HG03108 (cell line): Measurements from ENCODE around the gene RGS13.
"Not testable (repeated sequence)": the region's sequence is repeated elsewhere in the genome, so short reads cannot be mapped to it uniquely, and the experiment has no call there.

ENCODE experiments used
- ATAC-seq: cut with Tn5 transposase; IDR thresholded peaks from one replicate; pipeline ENCODE4 v1.9.1; 2021; ENCODE audit warnings: moderate library complexity; ENCODE audit not compliant: unreplicated experiment

Gene RGS13

GRCh38 chr1:192669174-192669573 lies 33.2 kb downstream of the RGS13 start:
- no peak for ATAC-seq

DNA sequence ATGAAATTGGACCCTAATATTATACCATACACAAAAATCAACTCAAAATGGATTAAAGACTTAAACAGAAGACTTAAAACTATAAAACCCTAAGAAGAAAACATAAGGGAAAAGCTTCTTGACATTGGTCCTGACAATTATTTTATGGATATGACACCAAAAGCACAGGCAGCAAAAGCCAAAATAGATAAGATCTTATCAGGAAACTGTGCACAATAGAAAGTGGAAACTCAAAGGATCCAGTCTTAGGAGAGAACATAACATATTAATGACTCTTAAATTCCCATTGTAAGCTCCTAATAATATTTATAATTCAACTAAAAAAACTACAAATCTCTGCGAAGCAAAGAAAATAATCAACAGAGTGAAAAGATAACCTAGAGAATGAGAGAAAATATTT lies 39.8 kb downstream of the RGS13 start:
- no peak for ATAC-seq

GRCh38 chr1:192678099-192678498 lies 42.2 kb downstream of the RGS13 start:
- no peak for ATAC-seq

DNA sequence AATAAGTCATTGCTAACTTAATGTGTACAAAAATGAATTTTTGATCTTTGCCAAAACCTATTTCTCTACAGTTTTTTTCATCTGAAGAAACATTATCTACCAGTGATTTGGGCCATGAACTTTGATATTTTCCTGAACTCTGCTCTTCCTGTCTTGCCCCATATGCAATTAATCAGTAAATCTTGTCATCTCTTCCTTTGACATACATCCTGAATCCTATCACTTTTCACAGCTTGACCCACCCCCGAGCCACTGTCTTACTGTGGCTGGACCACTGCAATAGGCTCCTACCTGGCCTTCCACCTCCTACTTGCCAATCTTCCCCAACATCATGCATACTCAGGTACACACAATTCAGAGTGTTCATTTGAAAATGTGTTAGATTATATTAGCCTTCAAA lies 46.4 kb downstream of the RGS13 start:
- ATAC-seq: no peak

DNA sequence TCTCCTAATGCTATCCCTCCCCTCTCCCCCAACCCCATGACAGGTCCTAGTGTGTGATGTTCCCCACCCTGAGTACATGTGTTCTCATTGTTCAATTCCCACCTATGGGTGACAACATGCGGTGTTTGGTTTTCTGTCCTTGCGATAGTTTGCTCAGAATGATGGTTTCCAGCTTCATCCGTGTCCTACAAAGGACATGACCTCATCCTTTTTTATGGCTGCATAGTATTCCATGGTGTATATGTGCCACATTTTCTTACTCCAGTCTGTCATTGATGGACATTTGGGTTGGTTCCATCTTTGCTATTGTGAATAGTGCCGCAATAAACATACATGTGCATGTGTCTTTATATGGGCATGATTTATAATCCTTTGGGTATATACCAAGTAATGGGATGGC lies 47.1 kb downstream of the RGS13 start:
- not testable (repeated sequence) for ATAC-seq

DNA sequence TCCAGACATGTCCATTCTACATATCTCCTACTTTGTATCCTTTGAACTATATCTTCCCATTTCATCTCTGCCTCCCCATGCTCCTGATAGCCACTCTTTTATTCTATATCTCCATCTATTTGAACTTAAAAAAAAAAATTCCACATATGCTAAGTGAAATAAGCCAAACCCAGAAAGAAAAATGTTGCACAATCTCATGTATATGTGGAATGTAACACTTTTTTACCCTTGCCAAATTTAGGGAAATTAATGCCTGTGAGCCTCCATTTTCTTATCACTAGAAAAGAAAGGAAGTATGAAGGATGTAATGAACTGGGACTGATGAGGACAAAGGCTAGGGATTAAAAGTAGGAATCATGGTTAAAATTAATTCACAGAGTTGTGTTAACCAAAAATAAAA lies 53.5 kb downstream of the RGS13 start:
- no peak for ATAC-seq

- no peak for ATAC-seq
Measured at GRCh38 chr1:192691041-192691440, 55.1 kb downstream of the RGS13 start.

DNA sequence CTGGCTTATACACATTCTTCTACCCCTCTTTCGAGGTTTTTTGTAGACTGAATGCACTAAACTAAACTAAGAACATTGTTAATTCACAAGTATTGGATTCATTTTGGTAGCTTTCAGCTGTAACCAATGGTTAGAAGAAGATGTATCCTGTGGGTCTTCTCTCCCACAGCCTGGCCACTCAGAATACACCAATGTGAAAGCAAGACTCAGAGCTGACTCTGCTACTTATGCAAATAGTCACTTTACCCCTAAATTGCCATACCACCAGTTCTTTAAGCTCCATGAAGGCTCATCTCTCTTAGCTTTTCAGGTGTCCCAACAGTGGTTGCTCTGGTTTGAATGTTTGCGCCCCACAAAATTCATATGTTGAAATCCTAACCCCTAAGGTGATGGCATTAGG lies 60.1 kb downstream of the RGS13 start:
- no peak for ATAC-seq

- ATAC-seq: no peak
Measured at GRCh38 chr1:192697771-192698170, 61.8 kb downstream of the RGS13 start.

GRCh38 chr1:192698731-192699130 lies 62.8 kb downstream of the RGS13 start:
- ATAC-seq: no peak

DNA sequence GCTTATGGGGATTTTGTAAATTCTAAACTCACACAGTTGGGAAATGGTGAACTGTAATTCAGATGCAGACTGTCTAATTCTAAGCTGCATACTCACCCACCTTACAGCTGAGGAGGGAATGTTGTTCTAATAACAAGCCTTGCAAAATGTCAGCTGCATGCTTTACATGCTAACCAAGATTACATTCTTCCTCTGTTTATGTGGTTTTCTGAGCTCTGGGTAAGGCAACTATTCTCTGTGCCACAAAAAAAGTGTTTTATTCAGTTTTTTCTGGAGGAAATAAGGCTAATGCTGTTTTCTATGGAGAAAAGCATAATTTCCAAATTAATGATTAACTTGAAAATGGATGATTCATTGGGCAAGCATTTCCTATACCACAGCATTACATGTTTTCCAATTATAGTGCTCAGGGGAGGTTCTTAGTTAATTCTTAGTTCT lies 64.9 kb downstream of the RGS13 start:
- no peak for ATAC-seq

GRCh38 chr1:192702212-192702902 lies 66.4 kb downstream of the RGS13 start:
- no peak for ATAC-seq

DNA sequence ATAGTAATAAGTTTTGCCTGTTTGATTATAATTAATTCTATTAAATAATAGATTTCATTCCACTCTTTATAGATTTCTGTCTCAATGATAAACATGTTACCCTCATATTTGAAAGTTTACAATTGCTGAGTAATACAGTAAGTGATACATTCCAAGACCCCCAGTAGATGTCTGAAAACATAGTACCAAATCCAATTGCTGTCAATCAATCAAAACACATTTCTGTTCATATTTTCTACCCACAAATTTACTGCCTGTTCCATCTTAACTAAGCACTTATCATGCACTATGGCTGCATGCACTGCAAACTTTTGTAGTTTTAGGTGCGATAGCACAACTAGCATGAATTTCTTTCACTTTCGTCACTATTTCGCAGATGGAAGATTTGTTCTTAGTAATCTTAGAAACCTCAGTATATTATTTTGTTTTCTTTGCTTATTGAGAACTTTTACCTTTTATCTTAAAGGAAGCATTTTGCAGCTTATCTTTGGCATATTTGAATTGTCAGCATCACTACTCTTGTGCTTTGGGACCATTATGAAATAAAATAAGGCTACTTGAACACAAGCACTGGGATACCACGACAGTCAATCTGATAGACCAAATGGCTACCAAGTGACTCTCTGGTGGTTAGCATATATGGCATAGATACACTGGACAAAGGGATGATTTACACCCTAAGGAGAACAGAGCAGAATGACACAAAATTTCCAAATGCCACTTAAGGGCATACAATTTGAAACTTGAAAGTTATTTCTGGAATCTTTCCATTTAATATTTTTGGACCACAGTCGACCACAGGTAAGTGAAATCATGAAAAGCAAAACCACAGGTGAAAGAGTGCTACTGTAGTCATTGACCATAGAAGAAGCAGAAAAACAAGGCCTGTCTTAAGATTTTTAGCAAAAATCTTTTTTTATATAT lies 67.6 kb downstream of the RGS13 start:
- peak; percentile 71 for ATAC-seq

- ATAC-seq: no peak
Measured at GRCh38 chr1:192705510-192705909, 69.6 kb downstream of the RGS13 start.

DNA sequence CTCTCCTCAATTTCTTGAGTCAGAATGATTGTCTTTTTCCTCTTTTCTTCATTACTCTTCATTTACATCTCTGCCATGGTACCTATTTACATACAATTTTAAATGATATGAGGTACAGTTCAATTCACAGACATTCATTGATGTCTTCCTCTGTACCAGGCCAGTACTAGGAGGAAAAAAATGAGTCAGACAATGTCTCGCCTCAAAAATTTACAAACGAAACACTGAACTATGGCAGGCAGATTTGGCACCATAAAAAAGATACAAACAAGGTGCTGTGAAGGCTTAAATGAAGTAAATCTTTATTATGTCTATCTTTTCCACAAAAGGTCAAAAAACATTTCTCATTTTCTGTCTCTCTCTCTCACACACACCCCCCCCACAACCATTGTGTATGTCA lies 71.0 kb downstream of the RGS13 start:
- ATAC-seq: no peak

GRCh38 chr1:192707978-192708547 lies 72.1 kb downstream of the RGS13 start:
- ATAC-seq: no peak

- ATAC-seq: no peak
Measured at GRCh38 chr1:192709544-192709943, 73.6 kb downstream of the RGS13 start.
